Activated T-helper 2 cell treated with anti-CD3 and anti-CD28 coated beads, Interferon-gamma antibody, Interleukin-2, Interleukin-4, amounts not matched to agents 10 μg/mL and 5 μg/mL and 100 μg/mL, durations not matched to agents 14 hours and 24 hours and 36 hours (primary cell): Measurements from ENCODE around the gene CENPX. TPM values are rescaled to one million over a fixed set of nuclear protein-coding genes. Genes with fewer than 3 reads are reported as not detected.

Experiments
- DNase-seq: peaks from one replicate; pipeline ENCODE4 v3.0.0; 2021; ENCODE audit warnings: low spot score
- H3K27ac Mint-ChIP-seq: one replicate; pipeline ENCODE4 v1.8.0; 2021; ENCODE audit warnings: mixed read lengths
- H3K27me3 Mint-ChIP-seq: one replicate; pipeline ENCODE4 v1.8.0; 2021; ENCODE audit warnings: low read depth, mixed read lengths
- H3K36me3 Mint-ChIP-seq: one replicate; pipeline ENCODE4 v1.8.0; 2021; ENCODE audit warnings: low read depth, mixed read lengths
- H3K4me1 Mint-ChIP-seq: one replicate; pipeline ENCODE4 v1.8.0; 2021; ENCODE audit warnings: low read depth, mixed read lengths
- H3K4me3 Mint-ChIP-seq: one replicate; pipeline ENCODE4 v1.8.0; 2021; ENCODE audit warnings: low read depth, mild to moderate bottlenecking, moderate library complexity, mixed read lengths
- H3K9me3 Mint-ChIP-seq: one replicate; pipeline ENCODE4 v1.8.0; 2021; ENCODE audit warnings: mixed read lengths
- intact Hi-C: fragments of 100-400 bp; cut with micrococcal nuclease; formaldehyde crosslinking; loops from one replicate; pipeline ENCODE4 v1.15.1; 2023
- total RNA-seq: library from RNA; stranded (reverse); gene quantifications from 2 replicates; pipeline ENCODE4 v1.2.3, GENCODE V29; 2022

Gene CENPX
- total RNA-seq, 1 donor from 2014 or later: 88.3 TPM

GRCh38 chr17:81996757-81997441, 25.8 kb downstream of the CENPX start:
- H3K36me3 Mint-ChIP-seq: no peaks in the 10 kb centered on the region
- no peaks in the 10 kb centered on the region for H3K4me1 Mint-ChIP-seq
- no peak overlapping the region for H3K4me3 Mint-ChIP-seq
- no peaks in the 10 kb centered on the region for H3K27me3 Mint-ChIP-seq
- no peak overlapping the region for H3K27ac Mint-ChIP-seq
- H3K9me3 Mint-ChIP-seq: no peaks in the 10 kb centered on the region
- DNase-seq: no peak
- intact Hi-C loops: no loop called here

DNA sequence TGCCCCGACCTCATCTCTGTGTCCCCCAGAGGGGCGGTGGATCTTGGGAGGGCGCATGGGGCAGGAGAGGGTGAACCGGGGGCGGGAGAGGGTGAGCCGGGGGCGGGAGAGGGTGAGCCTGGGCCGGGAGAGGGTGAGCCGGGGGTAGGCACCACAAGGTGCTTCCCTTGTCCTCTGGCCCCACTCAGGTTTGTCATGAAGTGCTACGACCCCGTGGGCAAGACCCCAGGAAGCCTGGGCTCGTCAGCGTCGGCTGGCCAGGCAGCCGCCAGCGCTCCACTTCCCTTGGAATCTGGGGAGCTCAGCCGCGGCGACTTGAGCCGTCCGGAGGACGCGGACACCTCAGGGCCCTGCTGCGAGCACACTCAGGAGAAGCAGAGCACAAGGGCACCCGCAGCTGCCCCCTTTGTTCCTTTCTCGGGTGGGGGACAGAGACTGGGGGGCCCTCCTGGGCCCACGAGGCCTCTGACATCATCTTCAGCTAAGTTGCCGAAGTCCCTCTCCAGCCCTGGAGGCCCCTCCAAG, 26.4 kb downstream of the CENPX start:
- Mint-ChIP-seq H3K9me3 (no peaks in the 10 kb centered on the region), H3K27me3 (no peaks in the 10 kb centered on the region), H3K27ac (no peak overlapping the region), H3K4me1 (no peaks in the 10 kb centered on the region), H3K36me3 (no peaks in the 10 kb centered on the region), H3K4me3 (no peak overlapping the region)
- intact Hi-C loops: no loop called here
- DNase-seq: no peak

- DNase-seq: no peak
- Mint-ChIP-seq H3K4me3 (no peak overlapping the region), H3K9me3 (no peaks in the 10 kb centered on the region), H3K4me1 (no peaks in the 10 kb centered on the region), H3K27ac (no peak overlapping the region), H3K36me3 (no peaks in the 10 kb centered on the region), H3K27me3 (no peaks in the 10 kb centered on the region)
- intact Hi-C loops: no loop called here
Measured at GRCh38 chr17:81995463-81996231, 27.0 kb downstream of the CENPX start.

- no peaks in the 10 kb centered on the region for H3K27me3 Mint-ChIP-seq
- intact Hi-C loops: no loop called here
- H3K36me3 Mint-ChIP-seq: no peaks in the 10 kb centered on the region
- H3K9me3 Mint-ChIP-seq: no peaks in the 10 kb centered on the region
- DNase-seq: no peak
- no peaks in the 10 kb centered on the region for H3K4me1 Mint-ChIP-seq
- no peak overlapping the region for H3K27ac Mint-ChIP-seq
- no peak overlapping the region for H3K4me3 Mint-ChIP-seq
Measured at GRCh38 chr17:81994593-81995462, 27.9 kb downstream of the CENPX start.

DNA sequence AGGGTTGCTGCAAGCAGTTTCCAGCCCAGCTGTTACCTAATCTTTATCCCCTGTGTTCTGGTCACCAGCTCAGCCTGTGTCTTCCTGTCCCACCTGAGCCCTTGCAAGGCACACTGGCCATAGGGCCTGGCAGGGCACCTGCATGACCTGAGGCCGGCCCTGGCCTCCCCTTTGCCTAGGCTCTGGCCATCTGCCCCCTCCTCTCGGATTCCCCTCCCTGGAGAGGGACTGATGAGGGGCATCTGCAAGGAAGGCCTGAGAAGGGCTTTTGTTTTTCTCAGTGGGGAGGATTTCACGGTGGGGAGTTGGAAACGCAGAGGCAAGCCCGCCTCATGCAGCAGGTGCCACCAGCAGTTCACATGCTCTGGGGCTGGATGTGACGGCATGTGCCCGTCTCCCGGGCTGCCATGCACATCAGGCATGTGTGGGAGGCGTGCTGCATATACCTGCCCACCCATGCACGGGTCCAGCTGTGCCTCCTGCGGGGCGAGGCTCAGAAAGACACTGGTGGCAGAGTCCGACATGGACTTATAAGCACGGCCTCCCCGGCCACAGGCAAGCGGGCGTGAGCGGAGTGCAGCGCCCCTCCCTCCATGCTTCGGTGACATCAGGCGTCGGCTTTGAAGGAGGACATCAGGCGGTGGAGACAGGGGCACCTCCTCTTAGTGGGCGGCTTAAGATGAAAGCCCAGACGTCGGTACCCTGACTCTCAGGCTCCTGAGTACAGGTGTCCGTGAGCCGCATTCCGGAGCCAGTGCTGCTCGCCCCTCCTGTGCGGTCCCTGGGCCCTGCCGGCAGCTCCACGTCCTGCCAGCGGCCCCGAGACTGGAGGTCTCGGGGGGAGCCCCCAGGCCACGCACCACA, 28.7 kb downstream of the CENPX start:
- Mint-ChIP-seq H3K27me3 (no peaks in the 10 kb centered on the region), H3K4me3 (no peak overlapping the region)

DNA sequence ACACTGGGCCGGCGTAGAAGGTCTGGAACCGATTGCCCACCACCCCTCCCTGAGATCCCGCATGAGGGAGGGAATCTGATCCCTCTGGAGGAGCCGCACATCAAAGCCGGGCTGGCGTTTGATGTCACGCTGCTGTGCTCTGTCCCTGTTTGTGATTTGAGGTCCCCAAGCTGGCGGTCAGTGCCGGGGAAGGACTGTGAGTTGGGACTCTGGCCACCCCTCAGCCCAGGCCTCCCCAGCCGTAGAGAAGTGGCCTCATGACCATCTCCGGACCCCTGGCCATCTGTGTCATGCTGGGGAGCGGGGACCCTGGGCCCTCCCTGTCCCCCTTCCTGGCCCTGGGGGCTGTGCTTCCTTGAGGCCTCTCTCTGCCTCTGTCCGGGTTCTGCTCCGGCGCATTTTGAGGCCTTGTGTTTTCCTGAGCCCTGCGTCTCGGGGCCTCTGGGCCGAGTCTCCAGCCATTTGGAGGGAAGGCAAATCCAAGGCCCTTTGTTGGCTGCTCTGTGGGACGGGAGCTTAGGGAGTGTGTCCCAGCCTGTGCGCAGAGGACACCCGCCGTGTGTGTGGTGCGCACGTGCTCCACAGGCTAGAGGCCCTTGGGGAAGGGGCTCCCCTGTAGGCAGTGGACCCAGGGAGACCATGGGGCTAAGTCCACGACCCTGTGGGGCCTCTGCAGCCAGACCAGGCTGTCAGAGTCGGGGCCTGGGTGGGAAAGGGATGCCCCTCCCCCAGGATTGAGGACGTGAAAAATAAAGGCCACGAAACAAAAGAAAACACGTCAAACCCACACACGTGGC, 30.2 kb downstream of the CENPX start:
- H3K9me3 Mint-ChIP-seq: no peaks in the 10 kb centered on the region
- H3K4me3 Mint-ChIP-seq: no peak overlapping the region
- no peaks in the 10 kb centered on the region for H3K27me3 Mint-ChIP-seq
- no peaks in the 10 kb centered on the region for H3K4me1 Mint-ChIP-seq
- H3K27ac Mint-ChIP-seq: no peak overlapping the region
- intact Hi-C loops: no loop called here
- no peaks in the 10 kb centered on the region for H3K36me3 Mint-ChIP-seq
- no peak for DNase-seq

More for the DNA sequence above, 28.7 kb downstream of the CENPX start:
- Mint-ChIP-seq H3K27ac (no peak overlapping the region), H3K4me1 (no peaks in the 10 kb centered on the region), H3K9me3 (no peaks in the 10 kb centered on the region), H3K36me3 (no peaks in the 10 kb centered on the region)
- no peak for DNase-seq
- intact Hi-C loops: no loop called here

DNA sequence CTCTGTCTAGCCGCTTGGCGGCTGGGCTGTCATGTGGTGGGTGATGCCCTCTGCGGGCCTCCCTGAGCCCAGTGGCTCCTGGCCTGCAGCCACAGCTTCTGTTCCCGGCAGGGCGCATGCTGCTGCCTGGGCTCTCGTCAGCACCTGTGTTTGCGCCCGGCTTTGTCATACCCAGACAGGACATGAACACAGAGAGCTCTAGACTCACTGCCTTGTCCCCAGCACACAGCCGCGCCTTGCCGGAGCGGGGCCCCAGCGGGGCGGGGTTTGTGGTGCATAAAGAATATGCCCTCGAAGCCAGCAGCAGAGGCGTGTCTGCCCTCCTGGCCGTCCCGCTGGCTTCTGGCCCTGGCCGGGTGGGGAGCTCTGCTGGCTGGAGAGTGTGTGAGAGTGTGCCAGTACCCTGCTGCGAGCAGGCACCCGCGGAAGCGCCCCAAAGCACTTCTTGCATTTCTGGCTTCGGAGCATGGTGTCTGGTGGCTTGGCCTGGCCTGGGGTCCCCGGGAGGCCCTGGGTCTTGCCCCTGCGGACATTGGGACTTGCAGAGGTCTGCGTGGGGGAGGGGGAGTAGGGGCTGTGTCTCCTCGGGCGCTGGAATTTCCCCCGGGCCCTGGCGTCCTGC, 30.9 kb downstream of the CENPX start:
- DNase-seq: no peak
- H3K27me3 Mint-ChIP-seq: no peaks in the 10 kb centered on the region

GRCh38 chr17:81990836-81991683, 31.6 kb downstream of the CENPX start:
- H3K4me3 Mint-ChIP-seq: no peak overlapping the region
- no peaks in the 10 kb centered on the region for H3K4me1 Mint-ChIP-seq
- intact Hi-C loops: no loop called here
- H3K27ac Mint-ChIP-seq: no peak overlapping the region
- no peak for DNase-seq
- H3K27me3 Mint-ChIP-seq: no peaks in the 10 kb centered on the region
- H3K36me3 Mint-ChIP-seq: peaks cover under 1% of the 10 kb centered on the region
- no peaks in the 10 kb centered on the region for H3K9me3 Mint-ChIP-seq

More for the DNA sequence above, 30.9 kb downstream of the CENPX start:
- Mint-ChIP-seq H3K36me3 (no peaks in the 10 kb centered on the region), H3K4me3 (no peak overlapping the region), H3K27ac (no peak overlapping the region), H3K4me1 (no peaks in the 10 kb centered on the region), H3K9me3 (no peaks in the 10 kb centered on the region)
- intact Hi-C loops: no loop called here

DNA sequence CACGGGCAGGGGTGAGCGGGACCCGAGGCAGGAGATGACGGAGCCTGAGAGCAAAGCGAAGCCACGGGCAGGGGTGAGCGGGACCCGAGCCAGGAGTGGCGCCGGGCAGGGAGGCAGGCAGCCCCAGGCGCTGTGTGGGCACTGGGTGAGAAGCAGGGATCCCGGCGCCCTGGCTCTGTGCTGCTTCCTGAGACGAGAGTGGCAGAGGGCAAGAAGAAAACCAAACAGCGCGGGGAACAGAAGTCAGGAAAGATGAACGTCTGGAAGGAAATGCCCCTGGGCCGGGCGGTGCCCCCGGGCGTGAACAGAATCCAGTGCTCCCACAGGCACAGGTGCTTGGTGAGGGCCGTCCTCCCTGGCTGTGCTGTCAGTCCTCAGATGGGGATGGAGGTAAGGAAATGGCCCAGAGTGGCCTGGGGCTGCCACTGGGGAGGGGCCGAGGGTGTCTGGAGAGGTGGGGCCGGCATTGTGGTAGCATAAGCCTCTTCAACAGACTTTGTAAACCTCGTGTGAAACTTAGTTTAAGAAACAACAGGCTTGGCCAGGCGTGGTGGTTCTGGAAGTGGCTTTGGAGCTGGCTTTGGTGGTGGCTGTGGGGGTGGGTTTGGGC, 35.4 kb downstream of the CENPX start:
- no peak overlapping the region for H3K4me3 Mint-ChIP-seq
- intact Hi-C loops: no loop called here
- DNase-seq: no peak
- H3K36me3 Mint-ChIP-seq: peaks cover 23% of the 10 kb centered on the region
- no peak overlapping the region for H3K27ac Mint-ChIP-seq
- no peaks in the 10 kb centered on the region for H3K9me3 Mint-ChIP-seq
- no peaks in the 10 kb centered on the region for H3K27me3 Mint-ChIP-seq
- H3K4me1 Mint-ChIP-seq: no peaks in the 10 kb centered on the region

DNA sequence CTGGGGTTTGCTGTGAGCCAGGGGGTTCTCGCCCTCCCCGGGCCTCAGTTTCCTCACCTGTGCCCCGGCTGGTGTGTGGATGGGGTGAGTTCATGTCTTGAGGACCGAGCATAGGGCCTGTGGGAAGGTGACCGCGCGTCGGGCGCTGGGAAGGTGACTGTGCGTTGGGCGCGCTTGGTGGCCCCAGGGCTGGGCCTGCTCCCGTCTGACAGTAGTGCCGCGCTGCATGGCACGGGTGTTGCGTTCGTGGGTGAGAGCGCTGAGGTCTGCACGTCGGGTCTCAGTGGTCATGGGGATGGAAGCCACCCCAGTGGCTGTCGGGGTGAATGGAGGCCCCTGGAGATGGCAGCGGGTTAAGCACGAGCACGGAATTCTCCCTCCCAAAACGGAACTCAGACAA, 36.1 kb downstream of the CENPX start:
- Mint-ChIP-seq H3K36me3 (peaks cover 23% of the 10 kb centered on the region), H3K4me3 (no peak overlapping the region), H3K27me3 (no peaks in the 10 kb centered on the region), H3K27ac (no peak overlapping the region), H3K4me1 (no peaks in the 10 kb centered on the region), H3K9me3 (no peaks in the 10 kb centered on the region)
- no peak for DNase-seq
- intact Hi-C loops: no loop called here
